ENCODE data around the gene MAGEB1.

MAGEB1 gene

GRCh38 chrX:30224536-30224935 lies 22.4 kb upstream of the MAGEB1 start:
- TF ChIP-seq CTCF (IDR thresholded peaks at IDR 0.05; ENCODE audit: insufficient read depth, low read depth, low read length, missing control alignments), result no peak
- no peak overlapping the region for H3K4me3 ChIP-seq (ENCODE audit: low read length)
- no peak for DNase-seq (ENCODE audit: low read depth)

- no peak for TF ChIP-seq CTCF (IDR thresholded peaks at IDR 0.05; ENCODE audit: insufficient read depth, low read depth, low read length, missing control alignments)
- DNase-seq (ENCODE audit: low read depth), result no peak
- H3K4me3 ChIP-seq (ENCODE audit: low read length), result no peak overlapping the region
These were observed 18.4 kb upstream of the MAGEB1 start for GRCh38 chrX:30228526-30228925.

GRCh38 chrX:30230395-30230794 lies 16.6 kb upstream of the MAGEB1 start, which contains the start of gene MAGEB3:
TSS of gene MAGEB3 (plus strand) at chrX:30230657. CDS start at chrX:30235925, 5,268 bp downstream.
- no peak within 1 kb of the TSS for H3K4me3 ChIP-seq (ENCODE audit: low read length)
- no peak for DNase-seq (ENCODE audit: low read depth)
- no peak for TF ChIP-seq CTCF (IDR thresholded peaks at IDR 0.05; ENCODE audit: insufficient read depth, low read depth, low read length, missing control alignments)

GRCh38 chrX:30241724-30242415 lies 5.1 kb upstream of the MAGEB1 start, which contains the start of gene MAGEB4:
TSS of gene MAGEB4 (plus strand) at chrX:30242000. CDS start at chrX:30242136, 136 bp downstream.
- no peak within 1 kb of the TSS for H3K4me3 ChIP-seq (ENCODE audit: low read length)
- DNase-seq (ENCODE audit: low read depth), result no peak
- no peak for TF ChIP-seq CTCF (IDR thresholded peaks at IDR 0.05; ENCODE audit: insufficient read depth, low read depth, low read length, missing control alignments)

- TF ChIP-seq CTCF (IDR thresholded peaks at IDR 0.05; ENCODE audit: insufficient read depth, low read depth, low read length, missing control alignments), result no peak
- DNase-seq (ENCODE audit: low read depth), result no peak
- no peak overlapping the region for H3K4me3 ChIP-seq (ENCODE audit: low read length)
These were observed 1.9 kb downstream of the MAGEB1 start for GRCh38 chrX:30248854-30249253.

- no peak for TF ChIP-seq CTCF (IDR thresholded peaks at IDR 0.05; ENCODE audit: insufficient read depth, low read depth, low read length, missing control alignments)
- DNase-seq (ENCODE audit: low read depth), result no peak
- no peak overlapping the region for H3K4me3 ChIP-seq (ENCODE audit: low read length)
These were observed 6.3 kb downstream of the MAGEB1 start for GRCh38 chrX:30253257-30253656.

- no peak for DNase-seq (ENCODE audit: low read depth)
- no peak for TF ChIP-seq CTCF (IDR thresholded peaks at IDR 0.05; ENCODE audit: insufficient read depth, low read depth, low read length, missing control alignments)
- no peak overlapping the region for H3K4me3 ChIP-seq (ENCODE audit: low read length)
These were observed 13.0 kb downstream of the MAGEB1 start for GRCh38 chrX:30259927-30260326.

Measured in epithelial cell of esophagus (primary cell).